HCT116 (cell line): ENCODE measurements around the gene IST1. TPM values are rescaled to one million over a fixed set of nuclear protein-coding genes. Genes with fewer than 3 reads are reported as not detected.

Source experiments
- ATAC-seq: fragments of 200-7000 bp; cut with Tn5 transposase; 2 replicates; pipeline ENCODE4 v1.9.1; 2020; ENCODE audit warnings: mild to moderate bottlenecking, moderate library complexity
- BruUV-seq: library from RNA; stranded (reverse); fragments of 400-500 nt; replicated peaks from 2 replicates; lab custom pipeline; 2021; lab: Mats Ljungman, UMichigan
- CTCF ChIA-PET: fragments of 300-600 bp; sonication (Branson Sonifier 250); formaldehyde crosslinking; loops from one replicate; lab custom pipeline; 2021; ENCODE audit warnings: antibody characterized with exemption; lab: Charles Lee
- POLR2A ChIA-PET: fragments of 300-600, 350-600 bp; sonication (Branson Sonifier 250); formaldehyde crosslinking; loops from one replicate; lab custom pipeline; 2021; ENCODE audit warnings: antibody characterized with exemption; lab: Charles Lee
- RAD21 ChIA-PET, 2 experiments: fragments of 300-600 bp; sonication (Branson Sonifier 250); formaldehyde crosslinking; loops; one replicate each; lab custom pipeline; 2023; ENCODE audit warnings: low total read pairs in 2 of 2; ENCODE audit not compliant: uncharacterized antibody in 2 of 2, unreplicated experiment in 2 of 2, low non-redundant PET in 1 of 2; lab: Charles Lee
- DNase-seq: peaks from one replicate; pipeline ENCODE4 v3.0.0-alpha.2; 2010; ENCODE audit warnings: low read depth, low spot score
- H2AFZ ChIP-seq: fragments of 200-600 bp; shearing (Covaris generic), sonication (generic); 2 replicates; pipeline ENCODE4 v1.6.1; 2017; ENCODE audit warnings: low read depth, mixed run types, mixed read lengths, antibody characterized with exemption, low read length; ENCODE audit not compliant: poor library complexity, severe bottlenecking
- H3K27ac ChIP-seq: 2 replicates; pipeline ENCODE4 v1.5.1; 2012; ENCODE audit warnings: low read depth, low read length
- H3K27me3 ChIP-seq: fragments of 200-600 bp; sonication (generic); 2 replicates; pipeline ENCODE4 v1.6.1; 2016; ENCODE audit warnings: mixed run types, low read length, mixed read lengths; ENCODE audit not compliant: insufficient read depth
- H3K36me3 ChIP-seq, 2 experiments: fragments of 200-500 bp in 1 of 2; fragments of 200-600 bp in 1 of 2; sonication (Bioruptor generic) in 1 of 2; sonication (generic) in 1 of 2; 2 replicates each; pipeline versions ENCODE4 v1.5.1 to v1.6.1; 2014 to 2016; ENCODE audit warnings: low read length in 2 of 2, inconsistent platforms in 1 of 2, mixed read lengths in 1 of 2, mixed run types in 1 of 2; ENCODE audit not compliant: insufficient read depth in 2 of 2, control insufficient read depth in 1 of 2
- H3K4me1 ChIP-seq, 2 experiments: fragments of 200-600 bp in 1 of 2; sonication (generic) in 1 of 2; 2 replicates each; pipeline versions ENCODE4 v1.5.1 to v1.6.1; 2012 to 2017; ENCODE audit warnings: low read length in 2 of 2, inconsistent platforms in 1 of 2, mild to moderate bottlenecking in 1 of 2, mixed read lengths in 1 of 2, mixed run types in 1 of 2, moderate library complexity in 1 of 2; ENCODE audit not compliant: insufficient read depth in 2 of 2, control insufficient read depth in 1 of 2
- H3K4me2 ChIP-seq: fragments of 200-600 bp; sonication (generic); 2 replicates; pipeline ENCODE4 v1.6.1; 2017; ENCODE audit warnings: mixed run types, low read length, mixed read lengths
- H3K4me3 ChIP-seq, 2 experiments: fragments of 200-600 bp in 1 of 2; sonication (generic) in 1 of 2; replicated peaks in 1 of 2; 2 replicates each; pipeline ENCODE4 v1.5.1; 2011 to 2016; ENCODE audit warnings: low read length in 2 of 2, control low read depth in 1 of 2, low read depth in 1 of 2, mild to moderate bottlenecking in 1 of 2, mixed read lengths in 1 of 2, mixed run types in 1 of 2
- H3K79me2 ChIP-seq: fragments of 200-600 bp; sonication (generic); 2 replicates; pipeline ENCODE4 v1.6.1; 2017; ENCODE audit warnings: mild to moderate bottlenecking, mixed run types, low read length, moderate library complexity, mixed read lengths; ENCODE audit not compliant: insufficient read depth
- H3K9ac ChIP-seq: fragments of 200-600 bp; sonication (generic); 2 replicates; pipeline ENCODE4 v1.6.1; 2016; ENCODE audit warnings: low read length, mixed read lengths
- H3K9me2 ChIP-seq: fragments of 200-600 bp; sonication (generic), shearing (Covaris generic); 2 replicates; pipeline ENCODE4 v1.6.1; 2017; ENCODE audit warnings: mixed run types, mild to moderate bottlenecking, moderate library complexity; ENCODE audit not compliant: insufficient read depth
- H3K9me3 ChIP-seq, 2 experiments: fragments of 200-500 bp in 1 of 2; fragments of 200-600 bp in 1 of 2; sonication (Bioruptor generic) in 1 of 2; sonication (generic) in 1 of 2; 2 replicates each; pipeline ENCODE4 v1.6.1; 2014 to 2017; ENCODE audit warnings: low read length in 2 of 2, mixed read lengths in 2 of 2, inconsistent platforms in 1 of 2, low read depth in 1 of 2, mild to moderate bottlenecking in 1 of 2, mixed run types in 1 of 2, moderate library complexity in 1 of 2; ENCODE audit not compliant: control insufficient read depth in 1 of 2, insufficient read depth in 1 of 2
- H4K20me1 ChIP-seq: fragments of 200-600 bp; sonication (generic), shearing (Covaris generic); 2 replicates; pipeline ENCODE4 v1.6.1; 2017; ENCODE audit warnings: mixed run types, mild to moderate bottlenecking, moderate library complexity; ENCODE audit not compliant: insufficient read depth
- ATF3 ChIP-seq: IDR thresholded peaks from 2 replicates; pipeline ENCODE4 v1.6.1; 2012
- CBX3 ChIP-seq: IDR thresholded peaks from 2 replicates; pipeline ENCODE4 v1.6.1; 2012; ENCODE audit warnings: low read depth
- EGR1 ChIP-seq: IDR thresholded peaks from 2 replicates; pipeline ENCODE4 v1.6.1; 2012; ENCODE audit warnings: low read depth
- ELF1 ChIP-seq: IDR thresholded peaks from 2 replicates; pipeline ENCODE4 v1.6.1; 2012; ENCODE audit warnings: low read depth, borderline replicate concordance
- EZH2 ChIP-seq: fragments of 200-600 bp; sonication (generic); IDR thresholded peaks from 2 replicates; pipeline ENCODE4 v1.6.1; 2017; ENCODE audit warnings: antibody characterized with exemption, mixed run types
- EZH2phosphoT487 ChIP-seq: fragments of 200-600 bp; IDR thresholded peaks from 2 replicates; pipeline ENCODE4 v1.6.1; 2018; ENCODE audit warnings: antibody characterized with exemption, borderline replicate concordance
- POLR2AphosphoS5 ChIP-seq: IDR thresholded peaks from 2 replicates; pipeline ENCODE4 v1.6.1; 2011; ENCODE audit warnings: mild to moderate bottlenecking, low read depth, low read length, moderate library complexity
- REST ChIP-seq: IDR thresholded peaks from 2 replicates; pipeline ENCODE4 v1.6.1; 2012; ENCODE audit warnings: low read depth
- SIN3A ChIP-seq: IDR thresholded peaks from 2 replicates; pipeline ENCODE4 v1.6.1; 2012; ENCODE audit warnings: low read depth
- SP1 ChIP-seq: IDR thresholded peaks from 2 replicates; pipeline ENCODE4 v1.6.1; 2012; ENCODE audit warnings: low read depth
- SRF ChIP-seq: IDR thresholded peaks from 2 replicates; pipeline ENCODE4 v1.6.1; 2012; ENCODE audit warnings: low read depth
- YY1 ChIP-seq: IDR thresholded peaks from 2 replicates; pipeline ENCODE4 v1.6.1; 2011; ENCODE audit warnings: low read length, low read depth, moderate library complexity, mild to moderate bottlenecking; ENCODE audit not compliant: insufficient replicate concordance; ENCODE audit errors: extremely low read depth
- intact Hi-C: fragments of 100-400 bp; cut with micrococcal nuclease; formaldehyde crosslinking; loops from 2 replicates; pipeline ENCODE4 v1.10.0; 2022
- total RNA-seq: library from RNA; stranded (reverse); gene quantifications from one replicate; pipeline ENCODE4 v1.2.1, GENCODE V29; 2021; ENCODE audit not compliant: unreplicated experiment

Gene IST1
- total RNA-seq, 1 experiment from 2014 or later, result 191 TPM

GRCh38 chr16:71914802-71915201, 19.5 kb downstream of the IST1 start:
- Histone ChIP-seq H3K4me3 (no peak overlapping the region), H2AFZ (no peak overlapping the region), H3K4me2 (no peak overlapping the region), H3K36me3 (peaks cover 26 to 43% of the 10 kb centered on the region in 2 experiments), H3K27ac (no peak overlapping the region), H3K9ac (no peak overlapping the region), H3K79me2 (peaks cover 99% of the 10 kb centered on the region), H3K4me1 (no peaks in the 10 kb centered on the region), H4K20me1 (peaks cover 39% of the 10 kb centered on the region), H3K9me2 (no peaks in the 10 kb centered on the region), H3K9me3 (peaks cover 6 to 8% of the 10 kb centered on the region in 2 experiments; a peak in 2 of 4 replicates), H3K27me3 (no peaks in the 10 kb centered on the region)
- ATAC-seq, result no peak
- intact Hi-C loops, result no loop called here
- ChIA-PET RAD21 (no interaction called here), CTCF (no interaction called here), POLR2A (no interaction called here)
- no peak for TF ChIP-seq SIN3A
- TF ChIP-seq YY1, result no peak
- no peak for TF ChIP-seq POLR2AphosphoS5
- TF ChIP-seq EZH2, result no peak
- no peak for TF ChIP-seq SRF
- TF ChIP-seq CBX3, result no peak
- TF ChIP-seq EGR1, result no peak
- no peak for TF ChIP-seq ELF1
- no peak for TF ChIP-seq ATF3
- TF ChIP-seq SP1, result no peak
- TF ChIP-seq REST, result no peak
- no peak for TF ChIP-seq EZH2phosphoT487
- BruUV-seq, result no TSS peak
- DNase-seq, result no peak
